NCI-H524 (cell line): ENCODE measurements around the gene CRYBB1.

ENCODE experiments used
- DNase-seq, 2 experiments: peaks; one replicate each; lab custom pipeline; 2025; lab: John Stamatoyannopoulos, UW

Gene CRYBB1

GRCh38 chr22:26577081-26577480 lies 40.7 kb downstream of the CRYBB1 start:
- DNase-seq, result no peak

GRCh38 chr22:26576026-26576680 lies 41.7 kb downstream of the CRYBB1 start:
- no peak for DNase-seq

- DNase-seq, result no peak
These were observed 43.7 kb downstream of the CRYBB1 start for GRCh38 chr22:26574001-26574723.

- no peak for DNase-seq
These were observed 44.7 kb downstream of the CRYBB1 start for GRCh38 chr22:26573026-26573662.

- DNase-seq, result no peak
These were observed 46.8 kb downstream of the CRYBB1 start for GRCh38 chr22:26570864-26571525.

- DNase-seq, result no peak
These were observed 47.7 kb downstream of the CRYBB1 start for GRCh38 chr22:26570115-26570514.

GRCh38 chr22:26568207-26568706 lies 49.6 kb downstream of the CRYBB1 start:
- no peak for DNase-seq

GRCh38 chr22:26567610-26568009 lies 50.2 kb downstream of the CRYBB1 start:
- DNase-seq, result no peak

GRCh38 chr22:26566994-26567393 lies 50.8 kb downstream of the CRYBB1 start:
- no peak for DNase-seq

- DNase-seq, result no peak
These were observed 51.9 kb downstream of the CRYBB1 start for GRCh38 chr22:26565889-26566288.

- DNase-seq, result no peak
These were observed 52.6 kb downstream of the CRYBB1 start for GRCh38 chr22:26565181-26565580.

- no peak for DNase-seq
These were observed 53.2 kb downstream of the CRYBB1 start for GRCh38 chr22:26564672-26565071.

- DNase-seq, result no peak
These were observed 53.6 kb downstream of the CRYBB1 start for GRCh38 chr22:26564181-26564580.

GRCh38 chr22:26563022-26563421 lies 54.8 kb downstream of the CRYBB1 start:
- DNase-seq, result no peak

- DNase-seq, result no peak
These were observed 55.9 kb downstream of the CRYBB1 start for GRCh38 chr22:26561756-26562417.

- DNase-seq, result no peak
These were observed 57.8 kb downstream of the CRYBB1 start for GRCh38 chr22:26559961-26560575.

- no peak for DNase-seq
These were observed 59.5 kb downstream of the CRYBB1 start for GRCh38 chr22:26558248-26558895.

GRCh38 chr22:26556904-26557303 lies 60.9 kb downstream of the CRYBB1 start:
- DNase-seq, result no peak

GRCh38 chr22:26555478-26555877 lies 62.3 kb downstream of the CRYBB1 start:
- DNase-seq, result no peak

GRCh38 chr22:26554956-26555355 lies 62.9 kb downstream of the CRYBB1 start:
- no peak for DNase-seq
